PFSK-1 (cell line): Measurements from ENCODE around the gene MAGI1.

ENCODE experiments used
- SIN3A ChIP-seq: IDR thresholded peaks from 2 replicates; pipeline ENCODE4 v1.6.1; 2012; ENCODE audit warnings: mild to moderate bottlenecking, low read length, moderate library complexity, borderline replicate concordance; ENCODE audit not compliant: insufficient read depth
- TAF1 ChIP-seq: IDR thresholded peaks from 2 replicates; pipeline ENCODE4 v1.6.1; 2012; ENCODE audit warnings: low read length, control low read depth, borderline replicate concordance; ENCODE audit not compliant: insufficient read depth

GRCh38 chr3:65660000-65660598, 378.6 kb downstream of the MAGI1 start:
- TF ChIP-seq SIN3A (no peak), TAF1 (no peak)
